Endothelial cell of umbilical vein (primary cell): ENCODE results near the gene STK11IP. TPM values are rescaled to one million over a fixed set of nuclear protein-coding genes. Genes with fewer than 3 reads are reported as not detected.
"Not testable (repeated sequence)": the region's sequence is repeated elsewhere in the genome, so short reads cannot be mapped to it uniquely, and the experiment has no call there.

ENCODE experiments used
- BruUV-seq: library from RNA; stranded (reverse); fragments of 400-500 nt; replicated peaks from 2 replicates; lab custom pipeline; 2021; lab: Mats Ljungman, UMichigan
- CTCF ChIA-PET: fragments of 300-600, 350-600 bp; sonication (Branson Sonifier 250); formaldehyde crosslinking; loops from one replicate; lab custom pipeline; 2021; ENCODE audit warnings: antibody characterized with exemption, inconsistent platforms; lab: Charles Lee
- POLR2A ChIA-PET: fragments of 300-600, 350-600 bp; sonication (Branson Sonifier 250); formaldehyde crosslinking; loops from one replicate; lab custom pipeline; 2021; ENCODE audit warnings: antibody characterized with exemption, inconsistent platforms; lab: Charles Lee
- DNase-seq: peaks from one replicate; pipeline ENCODE4 v3.0.0-alpha.2; 2011; ENCODE audit warnings: low read depth, low spot score
- FAIRE-seq: peaks from 2 replicates; lab custom pipeline; 2011; peaks lifted over from hg19 to GRCh38; lab: Jason Lieb, UNC
- H2AFZ ChIP-seq: 2 replicates; pipeline ENCODE4 v1.6.0; 2012; ENCODE audit warnings: low read depth, low read length, control low read depth, inconsistent platforms
- H3K27ac ChIP-seq: 2 replicates; pipeline ENCODE4 v1.5.1; 2011; ENCODE audit warnings: low read depth, mild to moderate bottlenecking, control low read depth, low read length, moderate library complexity; ENCODE audit not compliant: insufficient read depth
- H3K27me3 ChIP-seq, 2 experiments: 2 replicates each; pipeline versions ENCODE4 v1.6.0 to v1.6.1; 2011; ENCODE audit warnings: low read length in 2 of 2, mixed read lengths in 1 of 2; ENCODE audit not compliant: control insufficient read depth in 2 of 2, insufficient read depth in 2 of 2
- H3K36me3 ChIP-seq, 2 experiments: 2 replicates in 1 of 2; 3 replicates in 1 of 2; pipeline ENCODE4 v1.5.1; 2011; ENCODE audit warnings: low read length in 2 of 2, mild to moderate bottlenecking in 1 of 2, moderate library complexity in 1 of 2; ENCODE audit not compliant: control insufficient read depth in 2 of 2, insufficient read depth in 2 of 2; ENCODE audit errors: extremely low read depth in 1 of 2
- H3K4me1 ChIP-seq: 3 replicates; pipeline ENCODE4 v1.5.1; 2011; ENCODE audit warnings: mild to moderate bottlenecking, low read length; ENCODE audit not compliant: control insufficient read depth, insufficient read depth; ENCODE audit errors: extremely low read depth
- H3K4me2 ChIP-seq: 2 replicates; pipeline ENCODE4 v1.6.1; 2011; ENCODE audit warnings: low read length, control low read depth, mixed read lengths; ENCODE audit not compliant: insufficient read depth
- H3K4me3 ChIP-seq, 3 experiments: fragments of 200-600 bp in 1 of 3; sonication (generic), shearing (Covaris generic) in 1 of 3; replicated peaks in 1 of 3; 2 replicates each; pipeline ENCODE4 v1.5.1; 2011 to 2016; ENCODE audit warnings: control low read depth in 3 of 3, low read length in 3 of 3, mild to moderate bottlenecking in 2 of 3, inconsistent platforms in 1 of 3, low read depth in 1 of 3, moderate library complexity in 1 of 3; ENCODE audit not compliant: insufficient read depth in 1 of 3
- H3K79me2 ChIP-seq: 2 replicates; pipeline ENCODE4 v1.6.0; 2012; ENCODE audit warnings: low read length, inconsistent platforms; ENCODE audit not compliant: control insufficient read depth, insufficient read depth
- H3K9ac ChIP-seq: replicated peaks from 2 replicates; pipeline ENCODE3; 2011; ENCODE audit warnings: low read length, control low read depth; ENCODE audit not compliant: insufficient read depth; ENCODE audit errors: extremely low read depth
- H3K9me1 ChIP-seq: replicated peaks from 3 replicates; pipeline ENCODE4 v1.6.0; 2011; ENCODE audit warnings: mild to moderate bottlenecking, low read length; ENCODE audit not compliant: control insufficient read depth, insufficient read depth; ENCODE audit errors: extremely low read depth
- H3K9me3 ChIP-seq: replicated peaks from 2 replicates; pipeline ENCODE4 v1.5.1; 2012; ENCODE audit warnings: low read length, inconsistent platforms; ENCODE audit not compliant: control insufficient read depth, insufficient read depth
- H4K20me1 ChIP-seq: replicated peaks from 2 replicates; pipeline ENCODE3; 2011; ENCODE audit warnings: mild to moderate bottlenecking, low read length; ENCODE audit not compliant: control insufficient read depth, insufficient read depth; ENCODE audit errors: extremely low read depth
- EZH2 ChIP-seq: IDR thresholded peaks from 2 replicates; pipeline ENCODE4 v1.6.1; 2012; ENCODE audit warnings: borderline replicate concordance, low read depth, mild to moderate bottlenecking, moderate library complexity, low read length, inconsistent platforms; ENCODE audit not compliant: severe bottlenecking
- FOS ChIP-seq: IDR thresholded peaks from 2 replicates; pipeline ENCODE4 v1.6.1; 2011; ENCODE audit warnings: mild to moderate bottlenecking, low read length, moderate library complexity, borderline replicate concordance; ENCODE audit not compliant: insufficient read depth
- GATA2 ChIP-seq: IDR thresholded peaks from 2 replicates; pipeline ENCODE4 v1.7.0; 2011; ENCODE audit warnings: low read depth, mild to moderate bottlenecking, moderate library complexity, mixed read lengths, low read length; ENCODE audit not compliant: insufficient read length, insufficient read depth
- JUN ChIP-seq: IDR thresholded peaks from 2 replicates; pipeline ENCODE4 v1.6.1; 2011; ENCODE audit warnings: borderline replicate concordance, low read depth; ENCODE audit not compliant: insufficient read length, insufficient read depth
- MYC ChIP-seq: IDR thresholded peaks from one replicate; pipeline ENCODE4 v1.6.1; 2011; ENCODE audit warnings: mild to moderate bottlenecking, low read depth, low read length
- POLR2A ChIP-seq: IDR thresholded peaks from 2 replicates; pipeline ENCODE4 v1.6.1; 2012; ENCODE audit warnings: low read depth, mild to moderate bottlenecking, control low read depth, low read length
- POLR2AphosphoS5 ChIP-seq: IDR thresholded peaks from 2 replicates; pipeline ENCODE4 v1.6.1; 2012; ENCODE audit warnings: low read depth, mild to moderate bottlenecking, control low read depth, low read length, moderate library complexity; ENCODE audit not compliant: insufficient read depth
- dilution Hi-C: fragments of 300-500 bp; cut with MboI; formaldehyde crosslinking; loops from one replicate; pipeline ENCODE4 v1.15.0; 2019; ENCODE audit warnings: low sequenced_read_pairs; ENCODE audit not compliant: extremely low pct_ligation_motif_present
- intact Hi-C: fragments of 100-400 bp; cut with micrococcal nuclease; formaldehyde crosslinking; loops from one replicate; pipeline ENCODE4 v1.10.0; 2022
- polyA plus RNA-seq, 4 experiments: library from polyadenylated mRNA; depleted of rRNA in 3 of 4; stranded (reverse) in 3 of 4; unstranded in 1 of 4; fragments of >200 nt; gene quantifications; 2 replicates each; pipeline versions ENCODE4 v1.2.1 to v1.2.3, GENCODE V29; 2011 to 2012; ENCODE audit warnings: missing spikeins in 1 of 4
- total RNA-seq: library from RNA; stranded (reverse); gene quantifications from 2 replicates; pipeline ENCODE4 v1.2.3, GENCODE V29; 2021
- TF ChIP-seq, protein P1 (sequence below): IDR thresholded peaks from 2 replicates; pipeline ENCODE4 v1.6.1; 2011; ENCODE audit not compliant: insufficient read depth, insufficient read length
- TF ChIP-seq, protein P2 (sequence below), 2 donors: IDR thresholded peaks; 1 replicate in 1 of 2; 2 replicates in 1 of 2; pipeline ENCODE4 v1.5.1; 2011; ENCODE audit warnings: low read length in 2 of 2, mild to moderate bottlenecking in 2 of 2, moderate library complexity in 2 of 2, control low read depth in 1 of 2, inconsistent platforms in 1 of 2, low read depth in 1 of 2; ENCODE audit not compliant: insufficient read depth in 1 of 2; ENCODE audit errors: extremely low read depth in 1 of 2

STK11IP gene
- total and polyA plus RNA-seq, 2 donors (not counting 3 experiments of a cell fraction or from before 2014, with no cell fraction given): 17.7 to 19.2 TPM

DNA sequence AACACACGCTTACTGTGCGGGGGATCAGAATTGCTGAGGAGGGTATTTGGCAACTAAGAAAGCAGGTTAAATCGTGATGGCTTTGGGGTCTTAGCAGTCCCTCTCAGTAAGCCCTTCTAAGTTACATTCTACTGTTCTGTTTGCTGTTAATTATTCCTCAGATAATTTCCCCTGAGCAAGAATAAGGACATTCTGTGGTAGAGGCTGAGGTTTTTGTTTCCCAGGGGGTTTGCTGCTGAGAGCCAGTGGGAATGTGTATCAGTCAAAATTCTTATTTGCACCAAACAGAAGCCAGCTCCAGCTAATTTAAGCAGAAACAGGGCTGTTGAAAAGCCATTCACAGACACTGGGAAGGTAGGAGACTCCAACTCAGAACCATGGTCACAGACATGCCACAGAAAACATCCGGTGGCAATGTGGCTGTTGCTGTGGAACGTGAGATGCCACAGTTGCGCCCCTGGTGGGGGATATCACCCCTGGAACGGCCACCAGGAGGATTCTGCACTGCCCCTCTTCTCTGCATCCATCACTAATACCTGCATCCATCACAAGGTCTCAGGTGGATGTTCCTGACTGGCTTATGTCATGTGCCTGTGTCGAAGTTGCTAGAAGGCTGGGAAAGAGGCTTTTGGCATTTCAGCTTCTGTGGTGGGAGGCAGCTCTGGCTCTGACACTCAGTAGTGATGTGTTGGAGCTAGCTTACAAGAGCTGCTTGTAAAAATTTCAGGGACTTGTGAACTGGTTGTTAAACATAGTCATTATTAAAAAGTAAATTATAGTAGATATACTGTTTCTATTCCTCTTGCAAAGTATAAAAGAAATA, 53.0 kb downstream of the STK11IP start:
- Histone ChIP-seq H2AFZ (no peak overlapping the region), H3K9me3 (no peaks in the 10 kb centered on the region), H3K36me3 (no peaks in the 10 kb centered on the region), H3K27ac (no peak overlapping the region), H4K20me1 (no peaks in the 10 kb centered on the region), H3K9me1 (no peaks in the 10 kb centered on the region), H3K4me1 (no peaks in the 10 kb centered on the region), H3K4me3 (no peak overlapping the region), H3K27me3 (peaks cover 4 to 15% of the 10 kb centered on the region in 2 experiments), H3K4me2 (no peak overlapping the region), H3K9ac (no peak overlapping the region), H3K79me2 (no peaks in the 10 kb centered on the region)
- FAIRE-seq (no peak), DNase-seq (no peak)
- ChIA-PET POLR2A (no interaction called here), CTCF (no interaction called here)
- intact Hi-C loops: no loop called here
- dilution Hi-C loops: no loop called here
- no TSS peak for BruUV-seq
- no peak for TF ChIP-seq MYC
- no peak for TF ChIP-seq POLR2A
- TF ChIP-seq, protein P1, sequence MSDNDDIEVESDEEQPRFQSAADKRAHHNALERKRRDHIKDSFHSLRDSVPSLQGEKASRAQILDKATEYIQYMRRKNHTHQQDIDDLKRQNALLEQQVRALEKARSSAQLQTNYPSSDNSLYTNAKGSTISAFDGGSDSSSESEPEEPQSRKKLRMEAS: no peak
- TF ChIP-seq POLR2AphosphoS5: no peak
- no peak for TF ChIP-seq EZH2
- no peak for TF ChIP-seq JUN
- TF ChIP-seq, protein P2, sequence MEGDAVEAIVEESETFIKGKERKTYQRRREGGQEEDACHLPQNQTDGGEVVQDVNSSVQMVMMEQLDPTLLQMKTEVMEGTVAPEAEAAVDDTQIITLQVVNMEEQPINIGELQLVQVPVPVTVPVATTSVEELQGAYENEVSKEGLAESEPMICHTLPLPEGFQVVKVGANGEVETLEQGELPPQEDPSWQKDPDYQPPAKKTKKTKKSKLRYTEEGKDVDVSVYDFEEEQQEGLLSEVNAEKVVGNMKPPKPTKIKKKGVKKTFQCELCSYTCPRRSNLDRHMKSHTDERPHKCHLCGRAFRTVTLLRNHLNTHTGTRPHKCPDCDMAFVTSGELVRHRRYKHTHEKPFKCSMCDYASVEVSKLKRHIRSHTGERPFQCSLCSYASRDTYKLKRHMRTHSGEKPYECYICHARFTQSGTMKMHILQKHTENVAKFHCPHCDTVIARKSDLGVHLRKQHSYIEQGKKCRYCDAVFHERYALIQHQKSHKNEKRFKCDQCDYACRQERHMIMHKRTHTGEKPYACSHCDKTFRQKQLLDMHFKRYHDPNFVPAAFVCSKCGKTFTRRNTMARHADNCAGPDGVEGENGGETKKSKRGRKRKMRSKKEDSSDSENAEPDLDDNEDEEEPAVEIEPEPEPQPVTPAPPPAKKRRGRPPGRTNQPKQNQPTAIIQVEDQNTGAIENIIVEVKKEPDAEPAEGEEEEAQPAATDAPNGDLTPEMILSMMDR (IDR thresholded peaks at IDR 0.05; ENCODE audit: extremely low read depth in 1 of 2, insufficient read depth in 1 of 2, low read depth in 1 of 2, low read length in 2 of 2): no peak
- no peak for TF ChIP-seq FOS
- TF ChIP-seq GATA2: no peak

DNA sequence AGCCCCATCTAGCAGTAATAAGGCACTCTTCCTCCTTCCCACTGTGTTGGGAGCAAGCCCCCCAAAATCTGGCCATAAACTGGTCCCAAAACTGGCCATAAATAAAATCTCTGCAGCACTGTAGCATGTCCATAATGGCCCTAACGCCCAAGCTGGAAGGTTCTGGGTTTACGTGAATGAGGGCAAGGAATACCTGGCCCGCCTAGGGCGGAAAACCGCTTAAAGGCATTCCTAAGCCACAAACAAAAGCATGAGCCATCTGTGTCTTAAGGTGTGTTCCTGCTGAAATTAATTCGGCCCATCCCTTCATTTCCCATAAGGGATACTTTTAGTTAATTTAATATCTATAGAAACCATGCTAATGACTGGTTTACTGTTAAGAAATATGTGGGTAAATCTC, 54.0 kb downstream of the STK11IP start:
- CTCF ChIA-PET, FAIRE-seq: not testable (repeated sequence)

More for the DNA sequence above, 54.0 kb downstream of the STK11IP start:
- H4K20me1 ChIP-seq, H3K9ac ChIP-seq, H3K4me1 ChIP-seq, DNase-seq, H2AFZ ChIP-seq, H3K79me2 ChIP-seq, H3K36me3 ChIP-seq, H3K4me2 ChIP-seq, dilution Hi-C loops, H3K27ac ChIP-seq, BruUV-seq, H3K9me1 ChIP-seq, intact Hi-C loops, H3K9me3 ChIP-seq, H3K4me3 ChIP-seq, POLR2A ChIA-PET: not testable (repeated sequence)
- H3K27me3 ChIP-seq: peaks cover 4 to 15% of the 10 kb centered on the region in 2 experiments
